ENCODE results near the gene PTRHD1.

Gene PTRHD1

GRCh38 chr2:24828238-24828996 is 35.2 kb upstream of the PTRHD1 start:
- no peak for DNase-seq

GRCh38 chr2:24827321-24828237 is 34.4 kb upstream of the PTRHD1 start:
- DNase-seq = peak; percentile 50 to 66

- DNase-seq = no peak
Observed at GRCh38 chr2:24826773-24827145, 33.6 kb upstream of the PTRHD1 start.

GRCh38 chr2:24825883-24826772 is 32.9 kb upstream of the PTRHD1 start:
- no peak for DNase-seq

- no peak for DNase-seq
Observed at GRCh38 chr2:24824966-24825882, 32.0 kb upstream of the PTRHD1 start.

GRCh38 chr2:24824071-24824588 is 30.9 kb upstream of the PTRHD1 start:
- DNase-seq = no peak

GRCh38 chr2:24822049-24822706 is 29.0 kb upstream of the PTRHD1 start:
- DNase-seq = no peak

GRCh38 chr2:24821433-24821891 is 28.3 kb upstream of the PTRHD1 start:
- no peak for DNase-seq

- DNase-seq = no peak
Observed at GRCh38 chr2:24820598-24821432, 27.6 kb upstream of the PTRHD1 start.

- DNase-seq = no peak
Observed at GRCh38 chr2:24820175-24820513, 27.0 kb upstream of the PTRHD1 start.

- DNase-seq = no peak
Observed at GRCh38 chr2:24819442-24820174, 26.4 kb upstream of the PTRHD1 start.

- DNase-seq = no peak
Observed at GRCh38 chr2:24818721-24819167, 25.6 kb upstream of the PTRHD1 start.

GRCh38 chr2:24816884-24817283 is 23.7 kb upstream of the PTRHD1 start:
- no peak for DNase-seq

- DNase-seq = no peak
Observed at GRCh38 chr2:24816404-24816803, 23.2 kb upstream of the PTRHD1 start.

- no peak for DNase-seq
Observed at GRCh38 chr2:24815171-24815570, 22.0 kb upstream of the PTRHD1 start.

GRCh38 chr2:24814516-24814915 is 21.3 kb upstream of the PTRHD1 start:
- no peak for DNase-seq

- no peak for DNase-seq
Observed at GRCh38 chr2:24813691-24814137, 20.5 kb upstream of the PTRHD1 start.

- no peak for DNase-seq
Observed at GRCh38 chr2:24809316-24810007, 16.3 kb upstream of the PTRHD1 start.

- no peak for DNase-seq
Observed at GRCh38 chr2:24806661-24807036, 13.5 kb upstream of the PTRHD1 start.
